GF-D8 (cell line): ENCODE data around the gene ABCD1.
A peak's percentile ranks its signal among the peaks of the same experiment; 100 is the strongest.

Experiments
- DNase-seq: peaks from one replicate; lab custom pipeline; 2025; lab: John Stamatoyannopoulos, UW

The ABCD1 gene

GRCh38 chrX:153774576-153775292 lies 50.1 kb downstream of the ABCD1 start:
- DNase-seq = no peak

GRCh38 chrX:153775293-153776119 lies 50.9 kb downstream of the ABCD1 start:
- DNase-seq = no peak

GRCh38 chrX:153776120-153776599 lies 51.5 kb downstream of the ABCD1 start:
- DNase-seq = no peak

GRCh38 chrX:153776611-153777045 lies 52.0 kb downstream of the ABCD1 start:
- DNase-seq = no peak

- DNase-seq = no peak
These were observed 52.8 kb downstream of the ABCD1 start for GRCh38 chrX:153777261-153778090.

- DNase-seq = no peak
These were observed 53.5 kb downstream of the ABCD1 start for GRCh38 chrX:153778181-153778580.

- no peak for DNase-seq
These were observed 54.0 kb downstream of the ABCD1 start for GRCh38 chrX:153778684-153779101.

- no peak for DNase-seq
These were observed 55.4 kb downstream of the ABCD1 start for GRCh38 chrX:153779891-153780677.

- no peak for DNase-seq
These were observed 56.2 kb downstream of the ABCD1 start, which contains the start of gene SRPK3 for GRCh38 chrX:153780678-153781427. SRPK3 (plus strand) TSS chrX:153781041; CDS start chrX:153781087, 46 bp downstream.

- no peak for DNase-seq
These were observed 56.9 kb downstream of the ABCD1 start for GRCh38 chrX:153781428-153782047.

- no peak for DNase-seq
These were observed 57.7 kb downstream of the ABCD1 start for GRCh38 chrX:153782313-153782712.

GRCh38 chrX:153782871-153783270 lies 58.2 kb downstream of the ABCD1 start:
- no peak for DNase-seq

- no peak for DNase-seq
These were observed 58.8 kb downstream of the ABCD1 start for GRCh38 chrX:153783378-153784013.

- DNase-seq = no peak
These were observed 59.8 kb downstream of the ABCD1 start for GRCh38 chrX:153784325-153784967.

GRCh38 chrX:153786669-153787068 lies 62.0 kb downstream of the ABCD1 start:
- DNase-seq = no peak

GRCh38 chrX:153789654-153790053 lies 65.0 kb downstream of the ABCD1 start:
- no peak for DNase-seq

- peak; percentile 77 for DNase-seq
These were observed 66.6 kb downstream of the ABCD1 start for GRCh38 chrX:153791104-153791852.

- no peak for DNase-seq
These were observed 67.7 kb downstream of the ABCD1 start for GRCh38 chrX:153792368-153792767.
